ENCODE results near the gene AQP12A.

GRCh38 chr2:240711296-240711695 is 19.6 kb downstream of the AQP12A start:
- no peak for TF ChIP-seq MYC (IDR thresholded peaks at IDR 0.05; ENCODE audit: borderline replicate concordance, low read length)
- no peak for TF ChIP-seq BHLHE40 (IDR thresholded peaks at IDR 0.05; ENCODE audit: low read depth, low read length)
- no peak for TF ChIP-seq CBX8 (IDR thresholded peaks at IDR 0.05)
- TF ChIP-seq CTCF (IDR thresholded peaks at IDR 0.05), result no peak
- TF ChIP-seq GATA3 (IDR thresholded peaks at IDR 0.05; ENCODE audit: borderline replicate concordance), result no peak
- TF ChIP-seq TP53 (CRISPR knock-in tag; IDR thresholded peaks at IDR 0.05), result no peak
- TF ChIP-seq EP300 (IDR thresholded peaks at IDR 0.05), result no peak
- TF ChIP-seq PHF8 (IDR thresholded peaks at IDR 0.05; ENCODE audit: borderline replicate concordance, low read depth), result no peak
